Calu3 (cell line): ENCODE results near the gene BIRC2. TPM values are rescaled to one million over a fixed set of nuclear protein-coding genes. Genes with fewer than 3 reads are reported as not detected.
A peak's percentile ranks its signal among the peaks of the same experiment; 100 is the strongest.

Experiments used
- BruUV-seq: library from RNA; stranded (reverse); fragments of 400-500 nt; replicated peaks from 2 replicates; lab custom pipeline; 2021; lab: Mats Ljungman, UMichigan
- CTCF ChIA-PET: fragments of 300-600 bp; sonication (Branson Sonifier 250); formaldehyde crosslinking; loops from one replicate; lab custom pipeline; 2022; ENCODE audit warnings: antibody characterized with exemption; lab: Charles Lee
- DNase-seq: peaks from one replicate; pipeline ENCODE4 v3.0.0; 2022
- H3K27ac Mint-ChIP-seq: one replicate; pipeline ENCODE4 v1.8.0; 2022; ENCODE audit warnings: mixed read lengths; ENCODE audit not compliant: unreplicated experiment
- H3K27me3 Mint-ChIP-seq: one replicate; pipeline ENCODE4 v1.8.0; 2022; ENCODE audit warnings: mixed read lengths; ENCODE audit not compliant: unreplicated experiment
- H3K36me3 Mint-ChIP-seq: one replicate; pipeline ENCODE4 v1.8.0; 2022; ENCODE audit warnings: mild to moderate bottlenecking, moderate library complexity, mixed read lengths; ENCODE audit not compliant: insufficient read depth, unreplicated experiment
- H3K4me1 Mint-ChIP-seq: one replicate; pipeline ENCODE4 v1.8.0; 2022; ENCODE audit warnings: mild to moderate bottlenecking, low read depth, mixed read lengths; ENCODE audit not compliant: unreplicated experiment
- H3K4me3 Mint-ChIP-seq: one replicate; pipeline ENCODE4 v1.8.0; 2022; ENCODE audit warnings: mild to moderate bottlenecking, low read depth, moderate library complexity, mixed read lengths; ENCODE audit not compliant: unreplicated experiment
- H3K9me3 Mint-ChIP-seq: one replicate; pipeline ENCODE4 v1.8.0; 2022; ENCODE audit warnings: low read depth, mixed read lengths; ENCODE audit not compliant: unreplicated experiment
- CTCF ChIP-seq: fragments of 200-600 bp; IDR thresholded peaks from one replicate; pipeline ENCODE4 v1.8.0; 2022; ENCODE audit warnings: antibody characterized with exemption; ENCODE audit not compliant: unreplicated experiment
- intact Hi-C: fragments of 100-400 bp; cut with micrococcal nuclease; formaldehyde crosslinking; loops from one replicate; pipeline ENCODE4 v1.10.0; 2022; ENCODE audit not compliant: unreplicated experiment
- total RNA-seq: library from RNA; stranded (reverse); gene quantifications from 2 replicates; pipeline ENCODE4 v1.2.3, GENCODE V29; 2022

The BIRC2 gene
- total RNA-seq, 1 experiment from 2014 or later = 32.6 TPM

GRCh38 chr11:102357116-102357515 lies 10.1 kb downstream of the BIRC2 start:
- DNase-seq = no peak
- Mint-ChIP-seq H3K9me3 (no peaks in the 10 kb centered on the region), H3K27me3 (no peaks in the 10 kb centered on the region), H3K4me1 (peaks cover 22% of the 10 kb centered on the region), H3K36me3 (peaks cover 62% of the 10 kb centered on the region), H3K4me3 (no peak overlapping the region), H3K27ac (no peak overlapping the region)
- no TSS peak for BruUV-seq
- TF ChIP-seq CTCF = no peak
- intact Hi-C loops = no loop called here
- CTCF ChIA-PET = no interaction called here

- TF ChIP-seq CTCF = no peak
- Mint-ChIP-seq H3K4me1 (peaks cover 22% of the 10 kb centered on the region), H3K36me3 (peaks cover 52% of the 10 kb centered on the region), H3K27me3 (no peaks in the 10 kb centered on the region), H3K27ac (no peak overlapping the region), H3K9me3 (no peaks in the 10 kb centered on the region), H3K4me3 (no peak overlapping the region)
- BruUV-seq = no TSS peak
- DNase-seq = no peak
- intact Hi-C loops = no loop called here
- CTCF ChIA-PET = no interaction called here
Observed at GRCh38 chr11:102359372-102359771, 12.4 kb downstream of the BIRC2 start.

GRCh38 chr11:102360681-102361080 lies 13.7 kb downstream of the BIRC2 start:
- Mint-ChIP-seq H3K27me3 (no peaks in the 10 kb centered on the region), H3K4me1 (peaks cover 22% of the 10 kb centered on the region), H3K36me3 (peaks cover 44% of the 10 kb centered on the region), H3K9me3 (no peaks in the 10 kb centered on the region), H3K27ac (peak overlapping the region; percentile 36), H3K4me3 (no peak overlapping the region)
- no peak for DNase-seq
- no peak for TF ChIP-seq CTCF
- no TSS peak for BruUV-seq
- intact Hi-C loops = no loop called here
- CTCF ChIA-PET = interaction anchor here (0.7 kb wide), 1 partner anchor 16 kb away, joined by 3 read pairs; no protein-coding TSS in a partner anchor

GRCh38 chr11:102361086-102362031 lies 14.3 kb downstream of the BIRC2 start:
- TF ChIP-seq CTCF = no peak
- DNase-seq = no peak
- H3K27me3 Mint-ChIP-seq = no peaks in the 10 kb centered on the region
- BruUV-seq = no TSS peak
- intact Hi-C loops = no loop called here
- no peak overlapping the region for H3K4me3 Mint-ChIP-seq
- no peaks in the 10 kb centered on the region for H3K9me3 Mint-ChIP-seq
- peaks cover 22% of the 10 kb centered on the region for H3K4me1 Mint-ChIP-seq
- peaks cover 50% of the 10 kb centered on the region for H3K36me3 Mint-ChIP-seq
- no peak overlapping the region for H3K27ac Mint-ChIP-seq
- CTCF ChIA-PET = no interaction called here
